Activated gamma-delta T cell treated with Interleukin-2 at 50 U/mL for 16 hours (primary cell): ENCODE results near the gene RSPO1.
"Not testable (repeated sequence)": the region's sequence is repeated elsewhere in the genome, so short reads cannot be mapped to it uniquely, and the experiment has no call there.

ENCODE experiments used
- DNase-seq: peaks from one replicate; pipeline ENCODE4 v3.0.0-alpha.2; 2020

The RSPO1 gene

GRCh38 chr1:37614105-37614504 lies 20.6 kb downstream of the RSPO1 start:
- DNase-seq: no peak

- DNase-seq: no peak
Observed at GRCh38 chr1:37612186-37612585, 22.5 kb downstream of the RSPO1 start.

GRCh38 chr1:37609994-37610393 lies 24.7 kb downstream of the RSPO1 start:
- no peak for DNase-seq

- DNase-seq: no peak
Observed at GRCh38 chr1:37609002-37609401, 25.7 kb downstream of the RSPO1 start.

GRCh38 chr1:37606481-37607263 lies 28.0 kb downstream of the RSPO1 start:
- no peak for DNase-seq

GRCh38 chr1:37605806-37606474 lies 28.8 kb downstream of the RSPO1 start:
- no peak for DNase-seq

GRCh38 chr1:37605061-37605650 lies 29.5 kb downstream of the RSPO1 start:
- DNase-seq: no peak

GRCh38 chr1:37602750-37603694 lies 31.7 kb downstream of the RSPO1 start:
- DNase-seq: peak; percentile 28

- DNase-seq: no peak
Observed at GRCh38 chr1:37601441-37601840, 33.3 kb downstream of the RSPO1 start.

- no peak for DNase-seq
Observed at GRCh38 chr1:37599940-37600339, 34.8 kb downstream of the RSPO1 start.

- DNase-seq: no peak
Observed at GRCh38 chr1:37596182-37596667, 38.5 kb downstream of the RSPO1 start.

- peak; percentile 95 for DNase-seq
Observed at GRCh38 chr1:37595440-37596181, 39.1 kb downstream of the RSPO1 start, which contains the start of gene GNL2. TSS of gene GNL2 (minus strand) at chr1:37595937. CDS start at chr1:37595822, 115 bp downstream.

- no peak for DNase-seq
Observed at GRCh38 chr1:37593726-37594125, 41.0 kb downstream of the RSPO1 start.

- DNase-seq: no peak
Observed at GRCh38 chr1:37588939-37589338, 45.8 kb downstream of the RSPO1 start.

GRCh38 chr1:37584544-37584943 lies 50.1 kb downstream of the RSPO1 start:
- not testable (repeated sequence) for DNase-seq

- no peak for DNase-seq
Observed at GRCh38 chr1:37575692-37576091, 59.0 kb downstream of the RSPO1 start.

- no peak for DNase-seq
Observed at GRCh38 chr1:37574834-37575480, 59.7 kb downstream of the RSPO1 start.

GRCh38 chr1:37570528-37571334 lies 64.0 kb downstream of the RSPO1 start:
- no peak for DNase-seq

- DNase-seq: no peak
Observed at GRCh38 chr1:37567023-37567422, 67.7 kb downstream of the RSPO1 start.

- no peak for DNase-seq
Observed at GRCh38 chr1:37564892-37565291, 69.8 kb downstream of the RSPO1 start.
